GM23248 (cell line): ENCODE results near the gene ZNF638.

ENCODE experiments used
- EZH2 ChIP-seq: fragments of 200-600 bp; sonication (generic); IDR thresholded peaks from 2 replicates; pipeline ENCODE4 v1.6.1; 2018; ENCODE audit warnings: antibody characterized with exemption, mild to moderate bottlenecking; ENCODE audit not compliant: insufficient read depth, poor library complexity, severe bottlenecking
- EZH2phosphoT487 ChIP-seq: fragments of 200-600 bp; sonication (generic); IDR thresholded peaks from 2 replicates; pipeline ENCODE4 v1.6.1; 2018; ENCODE audit warnings: antibody characterized with exemption, moderate library complexity, mild to moderate bottlenecking, low read depth; ENCODE audit not compliant: insufficient read depth

- TF ChIP-seq EZH2 (peak; percentile 25), EZH2phosphoT487 (0 out of 2 replicates have a peak, but pooled peaks have one; percentile 22)
These were observed 135.0 kb downstream of the ZNF638 start for GRCh38 chr2:71466301-71467179.
